ENCODE results near the gene MYZAP. TPM values are rescaled to one million over a fixed set of nuclear protein-coding genes. Genes with fewer than 3 reads are reported as not detected.

MYZAP gene
- total and polyA plus RNA-seq, 10 of the 15 experiments (the other 5 are each of a cell fraction or from before 2014, with no cell fraction given), result not detected

GRCh38 chr15:57706405-57707209 lies 114.9 kb downstream of the MYZAP start, which contains the start of gene POLR2M (continued):
- TF ChIP-seq BMI1 (IDR thresholded peaks at IDR 0.05; ENCODE audit: borderline replicate concordance) (no peak), GABPA (IDR thresholded peaks at IDR 0.05; ENCODE audit: low read depth) (peak; percentile 93), GATAD2B (conservative IDR thresholded peaks at IDR 0.05; ENCODE audit: low read depth) (peak; percentile 85), ZNF217 (IDR thresholded peaks at IDR 0.05) (no peak), TARDBP (IDR thresholded peaks at IDR 0.05; ENCODE audit: borderline replicate concordance) (peak; percentile 96), MYB (IDR thresholded peaks at IDR 0.05; ENCODE audit: borderline replicate concordance, low read depth, low read length) (no peak), BRCA1 (IDR thresholded peaks at IDR 0.05; ENCODE audit: low read depth, low read length) (no peak), HCFC1 (IDR thresholded peaks at IDR 0.05; ENCODE audit: low read length) (peak; percentile 68), EED (IDR thresholded peaks at IDR 0.05; ENCODE audit: low read depth) (peak; percentile 47), SIN3A (IDR thresholded peaks at IDR 0.05; ENCODE audit: low read depth, low read length) (no peak), HDGF (IDR thresholded peaks at IDR 0.05) (no peak), IRF5 (IDR thresholded peaks at IDR 0.05; ENCODE audit: borderline replicate concordance) (no peak), MXI1 (IDR thresholded peaks at IDR 0.05; ENCODE audit: low read depth, low read length) (peak; percentile 56; the same call in 1 of the 2 replicates), POLR2A (IDR thresholded peaks at IDR 0.05; ENCODE audit: low read depth, low read length) (peak; percentile 88), SIX5 (IDR thresholded peaks at IDR 0.05; ENCODE audit: low read depth, low read length, severe bottlenecking) (peak; percentile 42), FOXK2 (IDR thresholded peaks at IDR 0.05) (peak; percentile 12; the same call in 1 of the 2 replicates), WRNIP1 (IDR thresholded peaks at IDR 0.05; ENCODE audit: borderline replicate concordance, low read depth, low read length) (no peak), RAD21 (IDR thresholded peaks at IDR 0.05; ENCODE audit: insufficient read depth, low read depth, low read length) (no peak), CREM (IDR thresholded peaks at IDR 0.05; ENCODE audit: low read depth) (peak; percentile 98), E4F1 (IDR thresholded peaks at IDR 0.05; ENCODE audit: borderline replicate concordance, partially characterized antibody) (peak; percentile 63), IRF4 (IDR thresholded peaks at IDR 0.05; ENCODE audit: low read depth, low read length) (peak; percentile 63; the same call in 1 of the 2 replicates), JUNB (IDR thresholded peaks at IDR 0.05) (no peak), CUX1 (IDR thresholded peaks at IDR 0.05; ENCODE audit: insufficient replicate concordance, low read depth, low read length) (no peak)

All from GM12878 (cell line).